GM12892 (cell line): ENCODE results near the gene MCCD1.

ENCODE experiments used
- POLR2A ChIP-seq: IDR thresholded peaks from 2 replicates; pipeline ENCODE4 v1.6.1; 2011; ENCODE audit warnings: low read depth, low read length, control low read depth
- POLR2AphosphoS5 ChIP-seq: IDR thresholded peaks from 2 replicates; pipeline ENCODE4 v1.6.1; 2011; ENCODE audit warnings: low read depth, low read length, control low read depth
- TAF1 ChIP-seq: IDR thresholded peaks from 2 replicates; pipeline ENCODE4 v1.6.1; 2011; ENCODE audit warnings: low read depth, mild to moderate bottlenecking, control low read depth, low read length, borderline replicate concordance

DNA sequence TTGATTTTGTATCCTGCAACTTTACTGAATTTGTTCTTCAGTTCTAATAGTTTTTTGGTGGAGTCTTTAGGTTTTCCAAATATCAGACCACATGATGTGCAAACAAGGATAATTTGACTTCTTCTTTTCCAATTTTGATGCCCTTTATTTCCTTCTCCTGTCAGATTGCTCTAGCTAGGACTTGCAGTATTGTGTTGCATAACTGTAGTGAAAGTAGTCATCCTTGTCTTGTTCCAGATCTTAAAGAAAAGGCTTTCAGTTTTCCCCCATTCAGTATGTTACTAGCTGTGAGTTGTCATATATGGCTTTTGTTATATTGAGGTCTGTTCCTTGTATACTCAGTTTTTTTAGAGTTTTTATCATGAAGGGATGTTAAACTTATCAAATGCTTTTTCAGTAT, 26.2 kb upstream of the MCCD1 start:
- no peak for TF ChIP-seq POLR2A
- no peak for TF ChIP-seq TAF1
- no peak for TF ChIP-seq POLR2AphosphoS5
